Measurements from ENCODE around the gene MEN1.

DNA sequence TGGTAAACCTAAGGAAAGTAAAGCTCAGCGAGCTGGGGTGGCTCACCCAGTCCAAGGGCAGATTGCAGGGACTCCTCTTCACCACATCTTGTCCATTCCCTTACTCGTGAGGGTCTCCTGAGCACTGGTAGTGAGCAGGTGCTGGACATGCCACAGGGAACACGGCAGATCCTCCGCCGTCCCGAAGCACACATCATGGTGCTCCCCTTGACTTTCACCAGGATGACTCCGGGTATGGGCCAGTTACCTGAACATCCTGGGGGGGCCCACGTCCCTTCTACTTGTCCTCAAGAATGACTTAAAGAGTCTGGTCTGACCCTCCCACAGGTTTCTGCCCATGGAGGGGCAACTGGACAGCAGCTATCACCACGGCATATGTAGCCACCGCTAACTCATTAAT is 24.0 kb downstream of the MEN1 start:
- TF ChIP-seq, protein P1, sequence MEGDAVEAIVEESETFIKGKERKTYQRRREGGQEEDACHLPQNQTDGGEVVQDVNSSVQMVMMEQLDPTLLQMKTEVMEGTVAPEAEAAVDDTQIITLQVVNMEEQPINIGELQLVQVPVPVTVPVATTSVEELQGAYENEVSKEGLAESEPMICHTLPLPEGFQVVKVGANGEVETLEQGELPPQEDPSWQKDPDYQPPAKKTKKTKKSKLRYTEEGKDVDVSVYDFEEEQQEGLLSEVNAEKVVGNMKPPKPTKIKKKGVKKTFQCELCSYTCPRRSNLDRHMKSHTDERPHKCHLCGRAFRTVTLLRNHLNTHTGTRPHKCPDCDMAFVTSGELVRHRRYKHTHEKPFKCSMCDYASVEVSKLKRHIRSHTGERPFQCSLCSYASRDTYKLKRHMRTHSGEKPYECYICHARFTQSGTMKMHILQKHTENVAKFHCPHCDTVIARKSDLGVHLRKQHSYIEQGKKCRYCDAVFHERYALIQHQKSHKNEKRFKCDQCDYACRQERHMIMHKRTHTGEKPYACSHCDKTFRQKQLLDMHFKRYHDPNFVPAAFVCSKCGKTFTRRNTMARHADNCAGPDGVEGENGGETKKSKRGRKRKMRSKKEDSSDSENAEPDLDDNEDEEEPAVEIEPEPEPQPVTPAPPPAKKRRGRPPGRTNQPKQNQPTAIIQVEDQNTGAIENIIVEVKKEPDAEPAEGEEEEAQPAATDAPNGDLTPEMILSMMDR (conservative IDR thresholded peaks at IDR 0.05): no peak
- no peak for TF ChIP-seq EZH2 (IDR thresholded peaks at IDR 0.05; ENCODE audit: low read depth)
